H1 (cell line): Measurements from ENCODE around the gene SLC1A3. TPM values are rescaled to one million over a fixed set of nuclear protein-coding genes. Genes with fewer than 3 reads are reported as not detected.

Experiments
- CTCF ChIA-PET: fragments of 300-600 bp; sonication (Branson Sonifier 250); formaldehyde crosslinking; loops from one replicate; lab custom pipeline; 2021; ENCODE audit not compliant: partially characterized antibody; lab: Charles Lee
- POLR2A ChIA-PET: fragments of 300-600 bp; sonication (Branson Sonifier 250); formaldehyde crosslinking; loops from one replicate; lab custom pipeline; 2021; ENCODE audit warnings: inconsistent platforms; ENCODE audit not compliant: partially characterized antibody; lab: Charles Lee
- DNase-seq, 2 experiments: peaks; one replicate each; pipeline versions ENCODE4 v3.0.0 to v3.0.0-alpha.2; 2010 to 2022; ENCODE audit warnings: low spot score in 2 of 2, low read depth in 1 of 2, mixed read lengths in 1 of 2
- FAIRE-seq: peaks from 2 replicates; lab custom pipeline; 2011; peaks lifted over from hg19 to GRCh38; lab: Jason Lieb, UNC
- H2AFZ ChIP-seq: 2 replicates; pipeline ENCODE4 v1.8.1; 2012; ENCODE audit warnings: low read length, inconsistent platforms
- H2AK5ac ChIP-seq: 2 replicates; pipeline ENCODE4 v1.6.1; 2013; ENCODE audit warnings: low read depth, low read length
- H2BK120ac ChIP-seq: replicated peaks from 2 replicates; pipeline ENCODE3; 2013; ENCODE audit warnings: low read depth, low read length, inconsistent platforms
- H2BK12ac ChIP-seq: 2 replicates; pipeline ENCODE4 v1.6.1; 2013; ENCODE audit warnings: low read depth, low read length
- H2BK15ac ChIP-seq: 2 replicates; pipeline ENCODE4 v1.6.1; 2013; ENCODE audit warnings: low read length
- H2BK20ac ChIP-seq: 2 replicates; pipeline ENCODE4 v1.6.1; 2013; ENCODE audit warnings: low read length
- H2BK5ac ChIP-seq: 2 replicates; pipeline ENCODE4 v1.6.1; 2013; ENCODE audit warnings: low read depth, low read length
- H3K14ac ChIP-seq: 2 replicates; pipeline ENCODE4 v1.6.1; 2013; ENCODE audit warnings: inconsistent platforms; ENCODE audit not compliant: insufficient read length
- H3K18ac ChIP-seq: 2 replicates; pipeline ENCODE4 v1.6.1; 2013; ENCODE audit warnings: low read length; ENCODE audit errors: extremely low read depth
- H3K23ac ChIP-seq: 2 replicates; pipeline ENCODE4 v1.6.1; 2013; ENCODE audit warnings: inconsistent platforms; ENCODE audit not compliant: insufficient read length
- H3K23me2 ChIP-seq: 2 replicates; pipeline ENCODE4 v1.6.1; 2013; ENCODE audit warnings: low read depth, low read length
- H3K27ac ChIP-seq: 2 replicates; pipeline ENCODE4 v1.6.1; 2011; ENCODE audit warnings: low read depth, low read length, inconsistent platforms
- H3K27me3 ChIP-seq, 4 experiments: replicated peaks in 1 of 4; 1 replicate in 1 of 4; 2 replicates in 3 of 4; pipeline versions ENCODE4 v1.6.1 to v1.8.1; 2011 to 2013; ENCODE audit warnings: low read length in 3 of 4, mild to moderate bottlenecking in 3 of 4, inconsistent platforms in 2 of 4, mixed read lengths in 2 of 4, moderate library complexity in 1 of 4; ENCODE audit not compliant: control insufficient read depth in 3 of 4, insufficient read depth in 3 of 4; ENCODE audit errors: extremely low read depth in 1 of 4
- H3K36me3 ChIP-seq, 4 experiments: 2 replicates each; pipeline versions ENCODE4 v1.6.1 to v1.8.1; 2011 to 2013; ENCODE audit warnings: mild to moderate bottlenecking in 4 of 4, low read length in 3 of 4, moderate library complexity in 2 of 4, control low read depth in 1 of 4, inconsistent platforms in 1 of 4; ENCODE audit not compliant: insufficient read depth in 4 of 4, control insufficient read depth in 2 of 4
- H3K4ac ChIP-seq: replicated peaks from 2 replicates; pipeline ENCODE3; 2013; ENCODE audit warnings: low read length, low read depth, mixed read lengths, inconsistent platforms; ENCODE audit not compliant: insufficient read length
- H3K4me1 ChIP-seq, 4 experiments: replicated peaks in 1 of 4; 1 replicate in 1 of 4; 2 replicates in 3 of 4; pipeline versions ENCODE4 v1.6.1 to v1.8.1; 2011 to 2013; ENCODE audit warnings: low read length in 3 of 4, inconsistent platforms in 2 of 4, mixed read lengths in 1 of 4; ENCODE audit not compliant: insufficient read depth in 4 of 4, control insufficient read depth in 3 of 4
- H3K4me2 ChIP-seq, 2 experiments: 2 replicates each; pipeline versions ENCODE4 v1.6.1 to v1.8.1; 2011 to 2013; ENCODE audit warnings: low read depth in 2 of 2, low read length in 2 of 2, control low read depth in 1 of 2, inconsistent platforms in 1 of 2, mild to moderate bottlenecking in 1 of 2; ENCODE audit not compliant: insufficient read depth in 1 of 2
- H3K4me3 ChIP-seq, 4 experiments: fragments of 200-600, 300-600 bp in 1 of 4; sonication (generic), shearing (Covaris generic), sonication (Bioruptor Twin) in 1 of 4; 2 replicates each; pipeline versions ENCODE4 v1.5.1 to v1.8.1; 2011 to 2016; ENCODE audit warnings: low read length in 4 of 4, low read depth in 3 of 4, control low read depth in 2 of 4, inconsistent platforms in 2 of 4, mild to moderate bottlenecking in 2 of 4, mixed read lengths in 1 of 4, moderate library complexity in 1 of 4; ENCODE audit not compliant: insufficient read depth in 2 of 4; ENCODE audit errors: extremely low read depth in 1 of 4
- H3K56ac ChIP-seq: replicated peaks from 2 replicates; pipeline ENCODE3; 2013; ENCODE audit warnings: low read depth, mild to moderate bottlenecking, mixed read lengths, low read length, inconsistent platforms; ENCODE audit not compliant: insufficient read length
- H3K79me1 ChIP-seq: 2 replicates; pipeline ENCODE4 v1.6.1; 2013; ENCODE audit warnings: low read depth, low read length, control low read depth
- H3K79me2 ChIP-seq, 2 experiments: 2 replicates each; pipeline versions ENCODE4 v1.6.1 to v1.8.1; 2012 to 2013; ENCODE audit warnings: low read length in 2 of 2, mild to moderate bottlenecking in 2 of 2, inconsistent platforms in 1 of 2; ENCODE audit not compliant: insufficient read depth in 2 of 2, control insufficient read depth in 1 of 2
- H3K9ac ChIP-seq, 4 experiments: replicated peaks in 1 of 4; 1 replicate in 1 of 4; 2 replicates in 3 of 4; pipeline versions ENCODE4 v1.6.1 to v1.8.1; 2011 to 2013; ENCODE audit warnings: low read depth in 3 of 4, low read length in 3 of 4, control low read depth in 2 of 4, mild to moderate bottlenecking in 2 of 4, moderate library complexity in 2 of 4, inconsistent platforms in 1 of 4; ENCODE audit errors: extremely low read depth in 1 of 4
- H3K9me3 ChIP-seq, 2 experiments: 2 replicates each; pipeline versions ENCODE4 v1.6.1 to v1.8.1; 2012 to 2013; ENCODE audit warnings: mild to moderate bottlenecking in 2 of 2, moderate library complexity in 2 of 2, control low read depth in 1 of 2, inconsistent platforms in 1 of 2, low read depth in 1 of 2, low read length in 1 of 2, mixed read lengths in 1 of 2; ENCODE audit not compliant: insufficient read depth in 2 of 2
- H4K20me1 ChIP-seq, 2 experiments: replicated peaks in 1 of 2; 2 replicates each; pipeline versions ENCODE3 to v1.8.1; 2011 to 2013; ENCODE audit warnings: inconsistent platforms in 2 of 2, low read length in 2 of 2, mild to moderate bottlenecking in 1 of 2; ENCODE audit not compliant: insufficient read depth in 2 of 2, control insufficient read depth in 1 of 2
- H4K5ac ChIP-seq: 2 replicates; pipeline ENCODE4 v1.6.1; 2013; ENCODE audit warnings: low read length, low read depth, mixed read lengths, inconsistent platforms; ENCODE audit not compliant: insufficient read length
- H4K8ac ChIP-seq: 2 replicates; pipeline ENCODE4 v1.8.0; 2013; ENCODE audit warnings: mild to moderate bottlenecking, moderate library complexity, low read length, inconsistent platforms; ENCODE audit not compliant: insufficient read depth; ENCODE audit errors: extremely low read depth
- H4K91ac ChIP-seq: replicated peaks from 2 replicates; pipeline ENCODE3; 2013; ENCODE audit warnings: low read length, mixed read lengths, inconsistent platforms; ENCODE audit not compliant: insufficient read length
- HDAC2 ChIP-seq, 2 experiments: fragments of 300-600 bp in 1 of 2; sonication (generic) in 1 of 2; IDR thresholded peaks; 2 replicates each; pipeline ENCODE4 v1.6.1; 2011 to 2012; ENCODE audit warnings: low read depth in 2 of 2, low read length in 2 of 2, mild to moderate bottlenecking in 2 of 2, moderate library complexity in 2 of 2, borderline replicate concordance in 1 of 2, inconsistent platforms in 1 of 2
- KDM4A ChIP-seq: IDR thresholded peaks from one replicate; pipeline ENCODE4 v1.7.1; 2012; ENCODE audit warnings: low read depth, mild to moderate bottlenecking, moderate library complexity, low read length, inconsistent platforms; ENCODE audit not compliant: severe bottlenecking
- NANOG ChIP-seq: IDR thresholded peaks from 2 replicates; pipeline ENCODE4 v1.6.1; 2011; ENCODE audit warnings: low read length, low read depth, mild to moderate bottlenecking, inconsistent platforms; ENCODE audit not compliant: insufficient read depth, poor library complexity, severe bottlenecking
- SIX5 ChIP-seq: IDR thresholded peaks from 2 replicates; pipeline ENCODE4 v1.6.1; 2011; ENCODE audit warnings: mild to moderate bottlenecking, low read depth, low read length
- TBP ChIP-seq: IDR thresholded peaks from 2 replicates; pipeline ENCODE4 v1.6.1; 2011; ENCODE audit warnings: low read depth, low read length, improper control_type of control experiment
- WGBS, 2 experiments: shearing (Covaris generic) in 1 of 2; methylation state at CpG; one replicate each; pipeline versions ENCODE4 v1.1.6 to v1.1.7; 2013 to 2015; ENCODE audit warnings: low lambda C conversion rate in 2 of 2, mixed read lengths in 2 of 2, inconsistent platforms in 1 of 2, low coverage in 1 of 2, missing lambda C conversion rate in 1 of 2; ENCODE audit not compliant: insufficient replicate concordance in 2 of 2, insufficient coverage in 1 of 2, insufficient read length in 1 of 2; ENCODE audit errors: extremely low coverage in 1 of 2, missing lambda C conversion rate in 1 of 2; 5-methylcytosine and 5-hydroxymethylcytosine counted together
- polyA plus RNA-seq, 7 experiments: library from polyadenylated mRNA; depleted of rRNA in 3 of 7; stranded (reverse) in 5 of 7; unstranded in 2 of 7; fragments of >200 nt in 5 of 7; fragments of 200-250 nt in 2 of 7; gene quantifications; 1 replicate in 5 of 7; 2 replicates in 1 of 7; 4 replicates in 1 of 7; pipeline versions ENCODE4 v1.2.1 to v1.2.3, GENCODE V29; 2011 to 2013; ENCODE audit warnings: missing spikeins in 2 of 7, mixed read lengths in 2 of 7
- total RNA-seq: library from RNA; stranded (reverse); fragmentation: NEBNext Ultra II Directional; extraction: Animal tissue kit (Norgen Biotek cat#: 25700); gene quantifications from 2 replicates; pipeline ENCODE4 v1.2.1, GENCODE V29; 2021
- TF ChIP-seq, protein P1 (sequence below): IDR thresholded peaks from 2 replicates; pipeline ENCODE4 v1.6.1; 2012; ENCODE audit warnings: inconsistent platforms

The SLC1A3 gene
- total and polyA plus RNA-seq, 2 of the 8 experiments (the other 6 are each of a cell fraction or from before 2014, with no cell fraction given), result 26.7 to 35.3 TPM

DNA sequence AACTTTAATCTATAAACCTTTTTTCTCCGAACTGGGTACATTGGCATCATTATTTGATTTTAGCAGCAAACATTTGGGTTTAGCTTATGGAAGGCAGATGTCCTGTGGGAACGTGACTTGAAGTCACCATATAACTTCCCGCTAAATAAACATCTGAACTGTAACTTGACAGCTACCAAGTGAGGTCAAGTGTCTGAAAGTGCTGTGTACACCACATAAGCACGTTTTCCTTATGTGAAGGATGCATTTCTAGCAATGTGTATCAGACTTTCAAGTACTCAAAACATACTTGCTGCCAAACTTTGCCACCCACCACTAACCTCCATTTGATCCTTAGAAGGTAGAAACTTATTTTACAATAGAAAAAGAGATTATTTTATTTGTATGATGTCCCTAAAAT is 35.7 kb downstream of the SLC1A3 start:
- H2BK20ac ChIP-seq, result no peak overlapping the region
- TF ChIP-seq NANOG (no peak), HDAC2 (IDR thresholded peaks at IDR 0.05; ENCODE audit: borderline replicate concordance in 1 of 2, low read depth in 2 of 2, low read length in 2 of 2) (no peak), KDM4A (no peak), SIX5 (no peak), TBP (no peak)
- TF ChIP-seq, protein P1, sequence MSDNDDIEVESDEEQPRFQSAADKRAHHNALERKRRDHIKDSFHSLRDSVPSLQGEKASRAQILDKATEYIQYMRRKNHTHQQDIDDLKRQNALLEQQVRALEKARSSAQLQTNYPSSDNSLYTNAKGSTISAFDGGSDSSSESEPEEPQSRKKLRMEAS, result no peak

More for the DNA sequence above, 35.7 kb downstream of the SLC1A3 start:
- Histone ChIP-seq H2AFZ (no peak overlapping the region), H3K23ac (no peak overlapping the region), H4K20me1 (no peaks in the 10 kb centered on the region), H3K14ac (no peak overlapping the region), H3K56ac (no peak overlapping the region), H2BK12ac (no peak overlapping the region), H4K8ac (no peak overlapping the region), H3K79me1 (no peaks in the 10 kb centered on the region), H3K9ac (no peak overlapping the region), H3K4me3 (no peak overlapping the region), H2AK5ac (no peak overlapping the region), H2BK120ac (no peak overlapping the region), H2BK15ac (no peak overlapping the region), H3K27me3 (no peaks in the 10 kb centered on the region), H3K4me2 (no peak overlapping the region), H2BK5ac (no peak overlapping the region), H3K27ac (no peak overlapping the region), H4K5ac (no peak overlapping the region), H3K23me2 (no peaks in the 10 kb centered on the region; the same call in 1 of the 2 replicates), H3K4me1 (peaks cover 0 to 4% (median 0%) of the 10 kb centered on the region in 4 experiments; a peak in 1 of 7 replicates), H3K18ac (no peak overlapping the region), H3K79me2 (no peaks in the 10 kb centered on the region), H3K9me3 (no peaks in the 10 kb centered on the region), H3K36me3 (no peaks in the 10 kb centered on the region; a peak in 1 of 8 replicates), H3K4ac (no peak overlapping the region), H4K91ac (no peak overlapping the region)
- DNase-seq (no peak), FAIRE-seq (no peak)
- WGBS, 2 experiments, result 97% methylated on average over 4 of the region's 4 CpGs; no CpG with 5 or more reads in 1 of the 2 experiments
- POLR2A ChIA-PET, result interaction anchor here (1.1 kb wide), 1 partner anchor 36 kb away, joined by 3 read pairs; no protein-coding TSS in a partner anchor
- CTCF ChIA-PET, result interaction anchor here (1.0 to 2.1 kb wide), 3 partner anchors 9 to 51 kb away, joined by 3 to 11 read pairs (median 3); no protein-coding TSS in a partner anchor
